ENCODE results near the gene LHB. TPM values are rescaled to one million over a fixed set of nuclear protein-coding genes. Genes with fewer than 3 reads are reported as not detected.
A peak's percentile ranks its signal among the peaks of the same experiment; 100 is the strongest.

LHB gene
- total and polyA plus RNA-seq, 2 of the 4 experiments (the other 2 are of a cell fraction), result not detected

GRCh38 chr19:49059053-49059452, 42.2 kb upstream of the LHB start:
- Histone ChIP-seq H3K4me2 (ENCODE audit: low read depth, low read length) (no peak overlapping the region), H3K4me3 (ENCODE audit: insufficient read depth, low read depth, low read length) (no peak overlapping the region), H2BK15ac (ENCODE audit: low read depth, low read length) (no peak overlapping the region), H3K4me1 (ENCODE audit: control insufficient read depth, insufficient read depth, low read length) (peaks cover 2% of the 10 kb centered on the region; the same call in 1 of the 2 replicates), H2BK5ac (ENCODE audit: low read depth, low read length, poor library complexity, severe bottlenecking) (no peak overlapping the region), H2BK20ac (ENCODE audit: low read depth, low read length) (no peak overlapping the region), H3K27ac (ENCODE audit: insufficient read depth, low read length) (no peak overlapping the region), H3K9ac (ENCODE audit: low read depth, low read length) (no peak overlapping the region), H3K56ac (ENCODE audit: extremely low read depth, insufficient read depth, low read length) (no peak overlapping the region), H3K79me1 (ENCODE audit: low read depth in 1 of 2, low read length in 2 of 2) (peaks cover 0 to 5% of the 10 kb centered on the region in 2 experiments; a peak in 3 of 4 replicates), H2AFZ (replicated peaks; ENCODE audit: low read length, poor library complexity) (no peak overlapping the region), H3K23ac (ENCODE audit: low read depth, low read length) (no peak overlapping the region), H3K4ac (ENCODE audit: low read depth, low read length) (no peak overlapping the region), H2AK5ac (ENCODE audit: low read depth, low read length) (no peak overlapping the region), H3K18ac (ENCODE audit: low read depth, low read length) (no peak overlapping the region), H4K5ac (ENCODE audit: low read depth, low read length) (no peak overlapping the region), H3K14ac (replicated peaks; ENCODE audit: low read depth, low read length) (no peak overlapping the region), H3K9me3 (ENCODE audit: control insufficient read depth, insufficient read depth, low read length) (no peaks in the 10 kb centered on the region), H3K36me3 (ENCODE audit: control insufficient read depth, insufficient read depth, low read length) (no peaks in the 10 kb centered on the region), H2BK120ac (ENCODE audit: low read depth, low read length) (no peak overlapping the region), H4K8ac (ENCODE audit: low read depth in 2 of 2, low read length in 2 of 2) (no peak overlapping the region), H2AK9ac (replicated peaks; ENCODE audit: low read depth, low read length, poor library complexity) (no peak overlapping the region), H3K27me3 (ENCODE audit: control insufficient read depth, insufficient read depth, low read length) (peaks cover 11% of the 10 kb centered on the region; the same call in 1 of the 2 replicates), H3K9me1 (ENCODE audit: insufficient read depth, low read length) (no peaks in the 10 kb centered on the region), H4K91ac (ENCODE audit: insufficient read depth, low read depth, low read length) (no peak overlapping the region), H4K20me1 (ENCODE audit: insufficient read depth, low read length) (no peaks in the 10 kb centered on the region)
- peak; percentile 43; the same call in 1 of the 2 replicates for TF ChIP-seq BHLHE40 (IDR thresholded peaks at IDR 0.05; ENCODE audit: low read depth, low read length)
- TF ChIP-seq CEBPB (IDR thresholded peaks at IDR 0.05; ENCODE audit: low read depth, low read length), result no peak
- dilution Hi-C loops (cut with HindIII; ENCODE audit: low sequenced_read_pairs, unreplicated experiment), result no loop called here
- in situ Hi-C loops (cut with MboI; ENCODE audit: low sequenced_read_pairs), result no loop called here
- DNase-seq (no peak), ATAC-seq (ENCODE audit: low read depth) (no peak)
- intact Hi-C loops (cut with micrococcal nuclease), result loop anchor here (5.0 kb wide), 1 partner anchor 67 kb away; the partner anchor contains the start of genes GYS1 and RUVBL2
- POLR2A ChIA-PET (ENCODE audit: unreplicated experiment), result no interaction called here
- CTCF ChIA-PET, result no interaction called here
- 18% methylated on average over 3 of the region's 9 CpGs; no CpG with 5 or more reads in 1 of the 2 experiments for WGBS, 2 experiments (ENCODE audit: extremely low coverage in 2 of 2, insufficient read length in 1 of 2)
- BruUV-seq (replicated peaks), result no TSS peak

All from IMR-90 (cell line).